Hepatocyte (in vitro differentiated cells): ENCODE results near the gene RBM15.

Source experiments
- EZH2 ChIP-seq: fragments of 200-600 bp; sonication (generic); IDR thresholded peaks from 2 replicates; pipeline ENCODE4 v1.6.1; 2016; ENCODE audit warnings: antibody characterized with exemption, mild to moderate bottlenecking, borderline replicate concordance
- EZH2phosphoT487 ChIP-seq: fragments of 200-600 bp; sonication (generic); IDR thresholded peaks from one replicate; pipeline ENCODE4 v1.6.1; 2018; ENCODE audit warnings: antibody characterized with exemption, mild to moderate bottlenecking, low read depth, moderate library complexity; ENCODE audit not compliant: unreplicated experiment, severe bottlenecking
- TF ChIP-seq, protein P1 (sequence below): fragments of 200-600 bp; sonication (generic); IDR thresholded peaks from 2 replicates; pipeline ENCODE4 v1.5.1; 2016; ENCODE audit warnings: antibody characterized with exemption, mild to moderate bottlenecking; ENCODE audit not compliant: poor library complexity

DNA sequence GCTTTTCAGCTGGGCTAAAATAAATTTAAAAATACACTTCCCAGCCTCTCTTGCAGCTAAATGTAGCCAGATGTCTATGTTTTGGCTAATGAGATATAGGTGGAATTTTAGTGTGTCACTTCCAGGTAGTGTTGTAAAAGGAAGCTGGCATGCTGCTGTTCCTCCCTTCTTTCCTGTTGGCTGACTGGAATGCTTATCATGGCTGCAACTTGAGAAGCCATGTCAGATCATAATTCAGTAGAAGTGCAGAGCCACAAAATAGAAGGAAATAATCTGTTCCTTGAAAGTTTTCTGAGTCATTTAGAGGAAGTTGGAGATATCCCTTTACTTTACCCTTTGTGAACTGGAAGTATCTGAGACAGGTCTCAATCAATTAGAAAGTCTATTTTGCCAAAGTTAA, 10.9 kb upstream of the RBM15 start:
- TF ChIP-seq, protein P1, sequence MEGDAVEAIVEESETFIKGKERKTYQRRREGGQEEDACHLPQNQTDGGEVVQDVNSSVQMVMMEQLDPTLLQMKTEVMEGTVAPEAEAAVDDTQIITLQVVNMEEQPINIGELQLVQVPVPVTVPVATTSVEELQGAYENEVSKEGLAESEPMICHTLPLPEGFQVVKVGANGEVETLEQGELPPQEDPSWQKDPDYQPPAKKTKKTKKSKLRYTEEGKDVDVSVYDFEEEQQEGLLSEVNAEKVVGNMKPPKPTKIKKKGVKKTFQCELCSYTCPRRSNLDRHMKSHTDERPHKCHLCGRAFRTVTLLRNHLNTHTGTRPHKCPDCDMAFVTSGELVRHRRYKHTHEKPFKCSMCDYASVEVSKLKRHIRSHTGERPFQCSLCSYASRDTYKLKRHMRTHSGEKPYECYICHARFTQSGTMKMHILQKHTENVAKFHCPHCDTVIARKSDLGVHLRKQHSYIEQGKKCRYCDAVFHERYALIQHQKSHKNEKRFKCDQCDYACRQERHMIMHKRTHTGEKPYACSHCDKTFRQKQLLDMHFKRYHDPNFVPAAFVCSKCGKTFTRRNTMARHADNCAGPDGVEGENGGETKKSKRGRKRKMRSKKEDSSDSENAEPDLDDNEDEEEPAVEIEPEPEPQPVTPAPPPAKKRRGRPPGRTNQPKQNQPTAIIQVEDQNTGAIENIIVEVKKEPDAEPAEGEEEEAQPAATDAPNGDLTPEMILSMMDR: no peak
- TF ChIP-seq EZH2phosphoT487 (no peak), EZH2 (no peak)
